ENCODE results near the gene ANKRD22. TPM values are rescaled to one million over a fixed set of nuclear protein-coding genes. Genes with fewer than 3 reads are reported as not detected.

ANKRD22 gene
- polyA plus RNA-seq, 2 of the 4 experiments (the other 2 are of a cell fraction), result 0.53 to 0.59 TPM

DNA sequence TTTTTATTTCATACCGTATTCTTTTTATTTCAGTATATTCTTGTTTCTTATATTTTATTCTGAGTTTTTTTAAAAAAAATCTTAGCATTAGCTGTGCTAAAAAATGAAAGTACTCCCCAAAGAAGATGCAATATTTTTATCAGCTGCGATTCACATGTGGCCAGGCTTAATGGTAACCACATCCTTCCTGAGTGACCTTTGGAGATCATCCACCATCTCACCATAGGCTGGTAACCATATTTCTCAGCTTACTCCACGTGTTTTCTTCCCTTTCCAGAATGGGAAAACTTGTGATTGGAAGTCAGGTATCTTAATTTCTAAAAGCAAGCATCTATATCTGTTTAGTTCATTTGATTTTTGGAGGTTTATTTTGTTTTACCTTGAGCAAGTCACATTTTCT lies 67.9 kb downstream of the ANKRD22 start:
- POLR2A ChIA-PET, result no interaction called here
- no peak overlapping the region for H3K4me2 ChIP-seq
- no peak for TF ChIP-seq FOXS1 (CRISPR knock-in tag; IDR thresholded peaks at IDR 0.05)
- no peak for TF ChIP-seq ZNF302 (CRISPR knock-in tag; IDR thresholded peaks at IDR 0.05)
- no peak for TF ChIP-seq ELK1 (IDR thresholded peaks at IDR 0.05; ENCODE audit: low read depth, low read length)
- TF ChIP-seq POLR2A (IDR thresholded peaks at IDR 0.05; ENCODE audit: low read length), result no peak
- no peak for TF ChIP-seq RAD21 (conservative IDR thresholded peaks at IDR 0.05 in 1 of 2, IDR thresholded peaks at IDR 0.05 in 1 of 2)
- TF ChIP-seq, protein P1, sequence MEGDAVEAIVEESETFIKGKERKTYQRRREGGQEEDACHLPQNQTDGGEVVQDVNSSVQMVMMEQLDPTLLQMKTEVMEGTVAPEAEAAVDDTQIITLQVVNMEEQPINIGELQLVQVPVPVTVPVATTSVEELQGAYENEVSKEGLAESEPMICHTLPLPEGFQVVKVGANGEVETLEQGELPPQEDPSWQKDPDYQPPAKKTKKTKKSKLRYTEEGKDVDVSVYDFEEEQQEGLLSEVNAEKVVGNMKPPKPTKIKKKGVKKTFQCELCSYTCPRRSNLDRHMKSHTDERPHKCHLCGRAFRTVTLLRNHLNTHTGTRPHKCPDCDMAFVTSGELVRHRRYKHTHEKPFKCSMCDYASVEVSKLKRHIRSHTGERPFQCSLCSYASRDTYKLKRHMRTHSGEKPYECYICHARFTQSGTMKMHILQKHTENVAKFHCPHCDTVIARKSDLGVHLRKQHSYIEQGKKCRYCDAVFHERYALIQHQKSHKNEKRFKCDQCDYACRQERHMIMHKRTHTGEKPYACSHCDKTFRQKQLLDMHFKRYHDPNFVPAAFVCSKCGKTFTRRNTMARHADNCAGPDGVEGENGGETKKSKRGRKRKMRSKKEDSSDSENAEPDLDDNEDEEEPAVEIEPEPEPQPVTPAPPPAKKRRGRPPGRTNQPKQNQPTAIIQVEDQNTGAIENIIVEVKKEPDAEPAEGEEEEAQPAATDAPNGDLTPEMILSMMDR (IDR thresholded peaks at IDR 0.05), result no peak
- no peak for TF ChIP-seq JUNB (IDR thresholded peaks at IDR 0.05)
- TF ChIP-seq HOXB5 (CRISPR knock-in tag; IDR thresholded peaks at IDR 0.05), result no peak
- TF ChIP-seq EHF (CRISPR knock-in tag; IDR thresholded peaks at IDR 0.05), result no peak
- no peak for TF ChIP-seq ESRRA (IDR thresholded peaks at IDR 0.05; ENCODE audit: borderline replicate concordance, low read length)
- TF ChIP-seq SMC3 (IDR thresholded peaks at IDR 0.05), result no peak
- no peak for TF ChIP-seq CEBPB (IDR thresholded peaks at IDR 0.05)
- TF ChIP-seq, protein P2, sequence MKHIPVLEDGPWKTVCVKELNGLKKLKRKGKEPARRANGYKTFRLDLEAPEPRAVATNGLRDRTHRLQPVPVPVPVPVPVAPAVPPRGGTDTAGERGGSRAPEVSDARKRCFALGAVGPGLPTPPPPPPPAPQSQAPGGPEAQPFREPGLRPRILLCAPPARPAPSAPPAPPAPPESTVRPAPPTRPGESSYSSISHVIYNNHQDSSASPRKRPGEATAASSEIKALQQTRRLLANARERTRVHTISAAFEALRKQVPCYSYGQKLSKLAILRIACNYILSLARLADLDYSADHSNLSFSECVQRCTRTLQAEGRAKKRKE (CRISPR knock-in tag; IDR thresholded peaks at IDR 0.05; ENCODE audit: low read depth), result no peak
- no peak for TF ChIP-seq PBX3 (IDR thresholded peaks at IDR 0.05)
- no peak for TF ChIP-seq MAX (IDR thresholded peaks at IDR 0.05)
- no peak for TF ChIP-seq RFX5 (IDR thresholded peaks at IDR 0.05)
- no peak for TF ChIP-seq HOXB13 (CRISPR knock-in tag; IDR thresholded peaks at IDR 0.05; ENCODE audit: low read depth)

DNA sequence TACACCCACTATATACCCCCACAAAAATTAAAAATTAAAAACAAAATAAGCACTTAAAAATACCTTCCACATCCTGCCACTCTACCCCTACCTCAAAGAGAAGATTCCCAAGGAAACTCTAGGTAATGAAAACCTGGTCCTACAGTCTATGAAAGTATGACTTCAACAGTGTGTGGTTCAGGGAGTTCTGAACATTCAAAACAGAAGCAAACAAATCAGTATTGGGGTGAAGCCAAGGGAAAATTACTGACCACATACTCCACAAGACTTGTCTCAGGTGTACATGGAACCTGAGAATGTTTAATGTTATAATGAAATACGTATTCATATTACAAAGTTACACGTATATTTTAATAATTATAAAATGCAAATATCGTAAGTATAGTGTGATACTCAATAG lies 69.4 kb downstream of the ANKRD22 start:
- WGBS (ENCODE audit: missing lambda C conversion rate), result 84% methylated on average over 3 of the region's 3 CpGs
- Histone ChIP-seq H3K4me3 (no peak overlapping the region), H3K4me1 (no peaks in the 10 kb centered on the region), H3K9me3 (no peaks in the 10 kb centered on the region), H3K27ac (no peak overlapping the region), H3K4me2 (no peak overlapping the region)
- POLR2A ChIA-PET, result no interaction called here
- DNase-seq (ENCODE audit: low read depth in 1 of 2, low spot score in 1 of 2), result no peak
- no peak for TF ChIP-seq EP300 (IDR thresholded peaks at IDR 0.05)
- TF ChIP-seq FOSL2 (IDR thresholded peaks at IDR 0.05), result no peak
- no peak for TF ChIP-seq FOSL2 (CRISPR knock-in tag; IDR thresholded peaks at IDR 0.05)
- no peak for TF ChIP-seq GATA3 (IDR thresholded peaks at IDR 0.05; ENCODE audit: borderline replicate concordance)
- TF ChIP-seq FOSB (CRISPR knock-in tag; IDR thresholded peaks at IDR 0.05), result no peak
- TF ChIP-seq, protein P3, sequence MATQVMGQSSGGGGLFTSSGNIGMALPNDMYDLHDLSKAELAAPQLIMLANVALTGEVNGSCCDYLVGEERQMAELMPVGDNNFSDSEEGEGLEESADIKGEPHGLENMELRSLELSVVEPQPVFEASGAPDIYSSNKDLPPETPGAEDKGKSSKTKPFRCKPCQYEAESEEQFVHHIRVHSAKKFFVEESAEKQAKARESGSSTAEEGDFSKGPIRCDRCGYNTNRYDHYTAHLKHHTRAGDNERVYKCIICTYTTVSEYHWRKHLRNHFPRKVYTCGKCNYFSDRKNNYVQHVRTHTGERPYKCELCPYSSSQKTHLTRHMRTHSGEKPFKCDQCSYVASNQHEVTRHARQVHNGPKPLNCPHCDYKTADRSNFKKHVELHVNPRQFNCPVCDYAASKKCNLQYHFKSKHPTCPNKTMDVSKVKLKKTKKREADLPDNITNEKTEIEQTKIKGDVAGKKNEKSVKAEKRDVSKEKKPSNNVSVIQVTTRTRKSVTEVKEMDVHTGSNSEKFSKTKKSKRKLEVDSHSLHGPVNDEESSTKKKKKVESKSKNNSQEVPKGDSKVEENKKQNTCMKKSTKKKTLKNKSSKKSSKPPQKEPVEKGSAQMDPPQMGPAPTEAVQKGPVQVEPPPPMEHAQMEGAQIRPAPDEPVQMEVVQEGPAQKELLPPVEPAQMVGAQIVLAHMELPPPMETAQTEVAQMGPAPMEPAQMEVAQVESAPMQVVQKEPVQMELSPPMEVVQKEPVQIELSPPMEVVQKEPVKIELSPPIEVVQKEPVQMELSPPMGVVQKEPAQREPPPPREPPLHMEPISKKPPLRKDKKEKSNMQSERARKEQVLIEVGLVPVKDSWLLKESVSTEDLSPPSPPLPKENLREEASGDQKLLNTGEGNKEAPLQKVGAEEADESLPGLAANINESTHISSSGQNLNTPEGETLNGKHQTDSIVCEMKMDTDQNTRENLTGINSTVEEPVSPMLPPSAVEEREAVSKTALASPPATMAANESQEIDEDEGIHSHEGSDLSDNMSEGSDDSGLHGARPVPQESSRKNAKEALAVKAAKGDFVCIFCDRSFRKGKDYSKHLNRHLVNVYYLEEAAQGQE (IDR thresholded peaks at IDR 0.05), result no peak
- no peak for TF ChIP-seq MAZ (IDR thresholded peaks at IDR 0.05; ENCODE audit: borderline replicate concordance, low read depth, low read length)
- no peak for TF ChIP-seq CHD4 (IDR thresholded peaks at IDR 0.05; ENCODE audit: borderline replicate concordance)
- no peak for TF ChIP-seq CHD2 (IDR thresholded peaks at IDR 0.05; ENCODE audit: low read length, partially characterized antibody)
- ATAC-seq, result no peak
- CTCF ChIA-PET, result no interaction called here
- no peak for FAIRE-seq

More for the DNA sequence above, 67.9 kb downstream of the ANKRD22 start:
- no peaks in the 10 kb centered on the region for H3K9me3 ChIP-seq
- H3K27ac ChIP-seq, result no peak overlapping the region
- FAIRE-seq (no peak), ATAC-seq (no peak), DNase-seq (ENCODE audit: low read depth in 1 of 2, low spot score in 1 of 2) (no peak)
- no peaks in the 10 kb centered on the region for H3K4me1 ChIP-seq
- CTCF ChIA-PET, result no interaction called here
- H3K4me3 ChIP-seq, result no peak overlapping the region
- WGBS (ENCODE audit: missing lambda C conversion rate), result 59% methylated on average over 3 of the region's 3 CpGs

Measured in A549 (cell line).